ENCODE data around the gene AUTS2. TPM values are rescaled to one million over a fixed set of nuclear protein-coding genes. Genes with fewer than 3 reads are reported as not detected.

The AUTS2 gene
- polyA plus RNA-seq, 1 donor from 2014 or later, result 97.3 TPM

DNA sequence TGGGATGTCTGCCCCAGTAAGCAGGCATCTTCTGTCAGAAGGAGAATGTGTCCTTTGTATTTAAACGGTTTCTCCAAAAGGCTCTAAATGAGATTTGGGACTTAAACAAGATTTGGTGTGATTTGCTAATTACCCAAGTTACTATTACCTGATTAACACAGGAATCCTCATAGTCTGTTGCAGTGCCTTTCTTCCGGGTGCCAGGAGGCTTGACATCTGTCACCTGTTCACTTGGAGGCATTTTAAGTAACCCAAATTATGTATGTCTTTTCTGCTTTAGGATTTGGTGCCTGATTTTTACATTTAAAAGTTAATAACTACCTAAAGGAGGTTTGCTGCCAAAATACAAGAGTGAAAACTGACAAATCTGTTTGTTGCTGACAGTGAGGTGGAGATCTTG, 945.7 kb downstream of the AUTS2 start:
- no peak overlapping the region for H3K4me3 ChIP-seq (ENCODE audit: low read length)
- H3K36me3 ChIP-seq (ENCODE audit: insufficient read depth, low read length), result no peaks in the 10 kb centered on the region
- H3F3A ChIP-seq (ENCODE audit: insufficient read depth, low read length, poor library complexity, severe bottlenecking), result no peaks in the 10 kb centered on the region
- H2AFZ ChIP-seq (ENCODE audit: low read depth, low read length), result no peak overlapping the region
- H3K79me2 ChIP-seq (replicated peaks; ENCODE audit: insufficient read depth, low read length), result no peaks in the 10 kb centered on the region
- H3K4me2 ChIP-seq (ENCODE audit: low read length), result no peak overlapping the region
- H3K27ac ChIP-seq (ENCODE audit: low read length), result no peak overlapping the region
- no peaks in the 10 kb centered on the region for H3K27me3 ChIP-seq (ENCODE audit: insufficient read depth, low read depth, low read length)
- H3K9ac ChIP-seq (ENCODE audit: low read length), result no peak overlapping the region
- H3K9me2 ChIP-seq (ENCODE audit: insufficient read depth, low read length), result no peaks in the 10 kb centered on the region
- no peaks in the 10 kb centered on the region for H4K20me1 ChIP-seq (ENCODE audit: insufficient read depth)
- H3K9me3 ChIP-seq (ENCODE audit: low read length), result no peaks in the 10 kb centered on the region
- no peak for TF ChIP-seq MXI1 (conservative IDR thresholded peaks at IDR 0.05; ENCODE audit: poor library complexity, severe bottlenecking)

DNA sequence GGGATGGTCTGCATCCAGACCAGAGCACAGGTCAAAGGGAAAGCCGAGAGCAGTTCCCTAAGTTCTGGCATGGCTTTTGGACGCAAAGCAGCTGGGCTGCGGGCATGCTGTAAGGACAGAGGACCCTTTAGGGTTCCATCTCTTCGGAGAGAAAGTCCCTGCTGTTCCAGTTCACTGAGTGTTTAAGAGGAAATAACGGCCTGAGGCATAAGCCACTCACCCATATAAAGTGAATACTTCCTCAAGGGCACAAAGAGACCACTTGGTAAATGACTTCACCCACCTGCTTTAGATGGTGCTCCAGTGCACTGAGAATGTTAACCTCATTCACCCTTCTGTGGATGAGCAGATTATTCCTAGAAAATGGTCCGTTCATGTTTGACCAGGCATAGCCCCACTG, 946.9 kb downstream of the AUTS2 start:
- no peak overlapping the region for H3K4me3 ChIP-seq (ENCODE audit: low read length)
- H3K4me2 ChIP-seq (ENCODE audit: low read length), result no peak overlapping the region
- H3K9ac ChIP-seq (ENCODE audit: low read length), result no peak overlapping the region
- no peaks in the 10 kb centered on the region for H3F3A ChIP-seq (ENCODE audit: insufficient read depth, low read length, poor library complexity, severe bottlenecking)
- no peaks in the 10 kb centered on the region for H3K9me2 ChIP-seq (ENCODE audit: insufficient read depth, low read length)
- H4K20me1 ChIP-seq (ENCODE audit: insufficient read depth), result no peaks in the 10 kb centered on the region
- H3K9me3 ChIP-seq (ENCODE audit: low read length), result no peaks in the 10 kb centered on the region
- no peak for TF ChIP-seq MXI1 (conservative IDR thresholded peaks at IDR 0.05; ENCODE audit: poor library complexity, severe bottlenecking)
- no peak overlapping the region for H3K27ac ChIP-seq (ENCODE audit: low read length)
- no peaks in the 10 kb centered on the region for H3K79me2 ChIP-seq (replicated peaks; ENCODE audit: insufficient read depth, low read length)
- H2AFZ ChIP-seq (ENCODE audit: low read depth, low read length), result no peak overlapping the region
- no peaks in the 10 kb centered on the region for H3K27me3 ChIP-seq (ENCODE audit: insufficient read depth, low read depth, low read length)
- H3K36me3 ChIP-seq (ENCODE audit: insufficient read depth, low read length), result no peaks in the 10 kb centered on the region

DNA sequence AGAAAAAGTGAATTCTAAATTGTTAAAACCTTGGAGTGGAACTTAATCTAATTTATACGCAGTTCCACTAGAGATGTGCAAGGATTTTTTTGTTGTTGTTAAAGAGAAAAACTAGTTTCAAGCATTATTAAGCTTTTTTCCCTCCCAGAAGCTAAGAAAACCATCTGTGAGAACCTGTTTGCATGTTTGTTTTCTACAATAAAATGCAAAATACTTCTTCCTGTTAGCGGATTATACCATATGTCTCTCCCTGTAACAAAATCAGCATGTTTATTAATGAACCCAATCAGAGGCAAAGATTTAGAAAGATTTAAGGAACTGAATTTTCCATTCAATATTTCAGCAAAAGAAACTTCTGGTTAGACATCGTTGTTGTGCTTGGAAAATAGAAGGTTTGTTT, 953.9 kb downstream of the AUTS2 start:
- no peaks in the 10 kb centered on the region for H4K20me1 ChIP-seq (ENCODE audit: insufficient read depth)
- H3F3A ChIP-seq (ENCODE audit: insufficient read depth, low read length, poor library complexity, severe bottlenecking), result no peaks in the 10 kb centered on the region
- H3K4me2 ChIP-seq (ENCODE audit: low read length), result no peak overlapping the region
- TF ChIP-seq TAF1 (IDR thresholded peaks at IDR 0.05; ENCODE audit: low read depth) (no peak), RAD21 (conservative IDR thresholded peaks at IDR 0.05) (no peak), POLR2AphosphoS5 (IDR thresholded peaks at IDR 0.05) (no peak), SMC3 (conservative IDR thresholded peaks at IDR 0.05; ENCODE audit: poor library complexity) (no peak), EZH2 (IDR thresholded peaks at IDR 0.05; ENCODE audit: borderline replicate concordance, insufficient read depth, low read length, poor library complexity, severe bottlenecking) (no peak)
- TF ChIP-seq, protein P1, sequence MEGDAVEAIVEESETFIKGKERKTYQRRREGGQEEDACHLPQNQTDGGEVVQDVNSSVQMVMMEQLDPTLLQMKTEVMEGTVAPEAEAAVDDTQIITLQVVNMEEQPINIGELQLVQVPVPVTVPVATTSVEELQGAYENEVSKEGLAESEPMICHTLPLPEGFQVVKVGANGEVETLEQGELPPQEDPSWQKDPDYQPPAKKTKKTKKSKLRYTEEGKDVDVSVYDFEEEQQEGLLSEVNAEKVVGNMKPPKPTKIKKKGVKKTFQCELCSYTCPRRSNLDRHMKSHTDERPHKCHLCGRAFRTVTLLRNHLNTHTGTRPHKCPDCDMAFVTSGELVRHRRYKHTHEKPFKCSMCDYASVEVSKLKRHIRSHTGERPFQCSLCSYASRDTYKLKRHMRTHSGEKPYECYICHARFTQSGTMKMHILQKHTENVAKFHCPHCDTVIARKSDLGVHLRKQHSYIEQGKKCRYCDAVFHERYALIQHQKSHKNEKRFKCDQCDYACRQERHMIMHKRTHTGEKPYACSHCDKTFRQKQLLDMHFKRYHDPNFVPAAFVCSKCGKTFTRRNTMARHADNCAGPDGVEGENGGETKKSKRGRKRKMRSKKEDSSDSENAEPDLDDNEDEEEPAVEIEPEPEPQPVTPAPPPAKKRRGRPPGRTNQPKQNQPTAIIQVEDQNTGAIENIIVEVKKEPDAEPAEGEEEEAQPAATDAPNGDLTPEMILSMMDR (IDR thresholded peaks at IDR 0.05; ENCODE audit: poor library complexity, severe bottlenecking), result no peak
- H3K36me3 ChIP-seq (ENCODE audit: insufficient read depth, low read length), result no peaks in the 10 kb centered on the region
- H3K9me3 ChIP-seq (ENCODE audit: low read length), result no peaks in the 10 kb centered on the region
- H3K9me2 ChIP-seq (ENCODE audit: insufficient read depth, low read length), result no peaks in the 10 kb centered on the region
- H3K79me2 ChIP-seq (replicated peaks; ENCODE audit: insufficient read depth, low read length), result no peaks in the 10 kb centered on the region
- no peak overlapping the region for H3K4me3 ChIP-seq (ENCODE audit: low read length)
- no peaks in the 10 kb centered on the region for H3K27me3 ChIP-seq (ENCODE audit: insufficient read depth, low read depth, low read length)
- H3K9ac ChIP-seq (ENCODE audit: low read length), result no peak overlapping the region
- H2AFZ ChIP-seq (ENCODE audit: low read depth, low read length), result no peak overlapping the region
- H3K27ac ChIP-seq (ENCODE audit: low read length), result no peak overlapping the region

DNA sequence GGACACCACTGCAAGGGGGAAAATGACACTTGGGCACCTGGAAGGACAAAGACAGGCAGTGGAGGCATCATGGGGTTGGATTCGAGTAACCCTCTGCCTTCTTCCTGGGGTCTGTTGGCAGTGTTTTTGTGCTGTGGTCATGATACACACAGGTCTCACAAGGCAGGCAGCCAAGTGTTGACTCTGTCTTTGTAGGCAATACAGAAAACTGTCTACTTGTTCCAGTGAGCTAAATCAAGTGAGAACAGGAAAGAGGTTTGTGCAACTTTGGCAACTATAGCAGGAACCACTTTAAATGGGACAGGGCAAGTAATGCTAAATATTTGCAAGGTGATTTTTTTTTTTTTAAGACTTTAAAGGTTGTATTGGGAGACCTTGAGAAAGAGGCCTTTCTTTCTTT, 955.1 kb downstream of the AUTS2 start:
- H3K9me2 ChIP-seq (ENCODE audit: insufficient read depth, low read length), result no peaks in the 10 kb centered on the region
- no peak overlapping the region for H2AFZ ChIP-seq (ENCODE audit: low read depth, low read length)
- no peaks in the 10 kb centered on the region for H3F3A ChIP-seq (ENCODE audit: insufficient read depth, low read length, poor library complexity, severe bottlenecking)
- no peaks in the 10 kb centered on the region for H3K9me3 ChIP-seq (ENCODE audit: low read length)
- no peaks in the 10 kb centered on the region for H3K79me2 ChIP-seq (replicated peaks; ENCODE audit: insufficient read depth, low read length)
- no peak overlapping the region for H3K9ac ChIP-seq (ENCODE audit: low read length)
- H4K20me1 ChIP-seq (ENCODE audit: insufficient read depth), result no peaks in the 10 kb centered on the region
- no peak overlapping the region for H3K27ac ChIP-seq (ENCODE audit: low read length)
- H3K27me3 ChIP-seq (ENCODE audit: insufficient read depth, low read depth, low read length), result no peaks in the 10 kb centered on the region
- H3K36me3 ChIP-seq (ENCODE audit: insufficient read depth, low read length), result no peaks in the 10 kb centered on the region
- TF ChIP-seq SMC3 (conservative IDR thresholded peaks at IDR 0.05; ENCODE audit: poor library complexity) (no peak), EZH2 (IDR thresholded peaks at IDR 0.05; ENCODE audit: borderline replicate concordance, insufficient read depth, low read length, poor library complexity, severe bottlenecking) (no peak), POLR2AphosphoS5 (IDR thresholded peaks at IDR 0.05) (no peak), EP300 (conservative IDR thresholded peaks at IDR 0.05; ENCODE audit: poor library complexity, severe bottlenecking) (no peak), TAF1 (IDR thresholded peaks at IDR 0.05; ENCODE audit: low read depth) (no peak), RAD21 (conservative IDR thresholded peaks at IDR 0.05) (no peak), MXI1 (conservative IDR thresholded peaks at IDR 0.05; ENCODE audit: poor library complexity, severe bottlenecking) (no peak)
- TF ChIP-seq, protein P1 (IDR thresholded peaks at IDR 0.05; ENCODE audit: poor library complexity, severe bottlenecking), result no peak
- TF ChIP-seq, protein P2, sequence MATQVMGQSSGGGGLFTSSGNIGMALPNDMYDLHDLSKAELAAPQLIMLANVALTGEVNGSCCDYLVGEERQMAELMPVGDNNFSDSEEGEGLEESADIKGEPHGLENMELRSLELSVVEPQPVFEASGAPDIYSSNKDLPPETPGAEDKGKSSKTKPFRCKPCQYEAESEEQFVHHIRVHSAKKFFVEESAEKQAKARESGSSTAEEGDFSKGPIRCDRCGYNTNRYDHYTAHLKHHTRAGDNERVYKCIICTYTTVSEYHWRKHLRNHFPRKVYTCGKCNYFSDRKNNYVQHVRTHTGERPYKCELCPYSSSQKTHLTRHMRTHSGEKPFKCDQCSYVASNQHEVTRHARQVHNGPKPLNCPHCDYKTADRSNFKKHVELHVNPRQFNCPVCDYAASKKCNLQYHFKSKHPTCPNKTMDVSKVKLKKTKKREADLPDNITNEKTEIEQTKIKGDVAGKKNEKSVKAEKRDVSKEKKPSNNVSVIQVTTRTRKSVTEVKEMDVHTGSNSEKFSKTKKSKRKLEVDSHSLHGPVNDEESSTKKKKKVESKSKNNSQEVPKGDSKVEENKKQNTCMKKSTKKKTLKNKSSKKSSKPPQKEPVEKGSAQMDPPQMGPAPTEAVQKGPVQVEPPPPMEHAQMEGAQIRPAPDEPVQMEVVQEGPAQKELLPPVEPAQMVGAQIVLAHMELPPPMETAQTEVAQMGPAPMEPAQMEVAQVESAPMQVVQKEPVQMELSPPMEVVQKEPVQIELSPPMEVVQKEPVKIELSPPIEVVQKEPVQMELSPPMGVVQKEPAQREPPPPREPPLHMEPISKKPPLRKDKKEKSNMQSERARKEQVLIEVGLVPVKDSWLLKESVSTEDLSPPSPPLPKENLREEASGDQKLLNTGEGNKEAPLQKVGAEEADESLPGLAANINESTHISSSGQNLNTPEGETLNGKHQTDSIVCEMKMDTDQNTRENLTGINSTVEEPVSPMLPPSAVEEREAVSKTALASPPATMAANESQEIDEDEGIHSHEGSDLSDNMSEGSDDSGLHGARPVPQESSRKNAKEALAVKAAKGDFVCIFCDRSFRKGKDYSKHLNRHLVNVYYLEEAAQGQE (IDR thresholded peaks at IDR 0.05; ENCODE audit: borderline replicate concordance), result no peak
- no peak overlapping the region for H3K4me3 ChIP-seq (ENCODE audit: low read length)
- H3K4me2 ChIP-seq (ENCODE audit: low read length), result no peak overlapping the region
